Measurements from ENCODE around the gene IL1RAPL1. TPM values are rescaled to one million over a fixed set of nuclear protein-coding genes. Genes with fewer than 3 reads are reported as not detected.

The IL1RAPL1 gene
- total and polyA plus RNA-seq, 2 donors (not counting 1 experiment from before 2014, with no cell fraction given), result 0.25 to 2.8 TPM

DNA sequence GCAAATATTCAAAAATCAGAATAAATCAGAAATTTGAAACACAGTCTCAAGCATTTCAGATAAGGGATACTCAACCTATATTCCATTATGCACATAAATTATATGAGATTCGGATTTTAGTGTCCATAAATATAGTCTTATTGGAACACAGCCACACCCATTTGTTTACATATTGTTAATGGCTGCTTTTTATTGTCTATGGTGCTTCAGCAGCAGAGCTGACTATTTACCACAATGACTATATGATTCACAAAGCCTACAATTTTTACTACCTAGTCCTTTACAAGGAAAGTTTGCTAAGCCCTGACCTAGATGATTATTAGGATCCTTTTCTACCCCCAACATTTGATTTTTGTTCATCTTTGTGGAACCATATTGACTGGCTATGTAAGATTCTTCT lies 63.9 kb downstream of the IL1RAPL1 start:
- no peak for DNase-seq (ENCODE audit: low read depth in 2 of 2)
- Histone ChIP-seq H3K36me3 (ENCODE audit: control insufficient read depth, insufficient read depth, low read length) (no peaks in the 10 kb centered on the region), H3K4me1 (ENCODE audit: control insufficient read depth, extremely low read depth, insufficient read depth, low read length) (no peaks in the 10 kb centered on the region), H3K4me3 (replicated peaks in 1 of 4; ENCODE audit: control extremely low read depth in 1 of 4, insufficient read depth in 1 of 4, low read depth in 3 of 4, low read length in 4 of 4) (no peak overlapping the region), H3K9me3 (ENCODE audit: control insufficient read depth, insufficient read depth, low read depth, low read length) (no peaks in the 10 kb centered on the region), H3K27me3 (ENCODE audit: control insufficient read depth, insufficient read depth, low read length) (no peaks in the 10 kb centered on the region), H3K79me2 (ENCODE audit: control insufficient read depth, insufficient read depth, low read length) (no peaks in the 10 kb centered on the region), H2AFZ (ENCODE audit: low read length) (no peak overlapping the region), H3K4me2 (ENCODE audit: extremely low read depth, insufficient read depth, low read length) (no peak overlapping the region), H3K9ac (ENCODE audit: insufficient read depth, low read length) (no peak overlapping the region), H3K27ac (ENCODE audit: insufficient read depth, low read length) (no peak overlapping the region), H4K20me1 (ENCODE audit: control insufficient read depth, extremely low read depth, insufficient read depth, low read length) (no peaks in the 10 kb centered on the region)
- TF ChIP-seq CTCF (conservative IDR thresholded peaks at IDR 0.05 in 1 of 2, IDR thresholded peaks at IDR 0.05 in 1 of 2; ENCODE audit: low read depth in 1 of 2, low read length in 2 of 2), result no peak
- TF ChIP-seq EZH2 (IDR thresholded peaks at IDR 0.05; ENCODE audit: low read length, missing control alignments), result no peak

DNA sequence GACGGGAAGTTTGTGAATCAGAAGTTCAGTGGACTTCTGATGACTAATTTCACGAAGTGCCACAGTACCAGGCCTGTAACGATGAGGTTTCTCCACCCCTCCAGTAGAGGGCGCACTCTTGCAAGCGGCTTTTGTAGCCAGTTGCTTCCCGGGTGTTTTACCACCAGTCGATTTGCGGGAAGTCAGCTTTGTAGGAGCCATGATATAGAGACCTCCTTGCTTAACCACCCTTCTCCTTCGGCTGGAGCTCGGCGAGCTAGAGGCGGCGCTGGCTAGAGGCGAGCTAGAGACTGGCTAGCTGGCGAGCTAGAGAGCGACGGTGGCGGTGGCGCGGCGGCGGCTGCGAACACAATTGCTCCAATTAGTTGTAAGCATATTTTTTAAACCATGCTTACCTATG lies 72.0 kb downstream of the IL1RAPL1 start:
- no peaks in the 10 kb centered on the region for H3K4me1 ChIP-seq (ENCODE audit: control insufficient read depth, extremely low read depth, insufficient read depth, low read length)
- no peak overlapping the region for H2AFZ ChIP-seq (ENCODE audit: low read length)
- H3K27me3 ChIP-seq (ENCODE audit: control insufficient read depth, insufficient read depth, low read length), result no peaks in the 10 kb centered on the region
- TF ChIP-seq CTCF (conservative IDR thresholded peaks at IDR 0.05 in 1 of 2, IDR thresholded peaks at IDR 0.05 in 1 of 2; ENCODE audit: low read depth in 1 of 2, low read length in 2 of 2) (no peak), EZH2 (IDR thresholded peaks at IDR 0.05; ENCODE audit: low read length, missing control alignments) (no peak)
- no peak for DNase-seq (ENCODE audit: low read depth in 2 of 2)
- no peak overlapping the region for H3K4me2 ChIP-seq (ENCODE audit: extremely low read depth, insufficient read depth, low read length)
- no peaks in the 10 kb centered on the region for H4K20me1 ChIP-seq (ENCODE audit: control insufficient read depth, extremely low read depth, insufficient read depth, low read length)
- H3K4me3 ChIP-seq (replicated peaks in 1 of 4; ENCODE audit: control extremely low read depth in 1 of 4, insufficient read depth in 1 of 4, low read depth in 3 of 4, low read length in 4 of 4), result no peak overlapping the region
- no peak overlapping the region for H3K9ac ChIP-seq (ENCODE audit: insufficient read depth, low read length)
- H3K9me3 ChIP-seq (ENCODE audit: control insufficient read depth, insufficient read depth, low read depth, low read length), result no peaks in the 10 kb centered on the region
- no peak overlapping the region for H3K27ac ChIP-seq (ENCODE audit: insufficient read depth, low read length)
- H3K36me3 ChIP-seq (ENCODE audit: control insufficient read depth, insufficient read depth, low read length), result no peaks in the 10 kb centered on the region
- no peaks in the 10 kb centered on the region for H3K79me2 ChIP-seq (ENCODE audit: control insufficient read depth, insufficient read depth, low read length)

GRCh38 chrX:28665778-28666177 lies 78.5 kb downstream of the IL1RAPL1 start:
- Histone ChIP-seq H3K79me2 (ENCODE audit: control insufficient read depth, insufficient read depth, low read length) (no peaks in the 10 kb centered on the region), H3K9ac (ENCODE audit: insufficient read depth, low read length) (no peak overlapping the region), H3K4me2 (ENCODE audit: extremely low read depth, insufficient read depth, low read length) (no peak overlapping the region), H3K27ac (ENCODE audit: insufficient read depth, low read length) (no peak overlapping the region), H3K36me3 (ENCODE audit: control insufficient read depth, insufficient read depth, low read length) (no peaks in the 10 kb centered on the region), H3K4me3 (replicated peaks in 1 of 4; ENCODE audit: control extremely low read depth in 1 of 4, insufficient read depth in 1 of 4, low read depth in 3 of 4, low read length in 4 of 4) (no peak overlapping the region), H3K27me3 (ENCODE audit: control insufficient read depth, insufficient read depth, low read length) (no peaks in the 10 kb centered on the region), H2AFZ (ENCODE audit: low read length) (no peak overlapping the region), H3K9me3 (ENCODE audit: control insufficient read depth, insufficient read depth, low read depth, low read length) (no peaks in the 10 kb centered on the region), H4K20me1 (ENCODE audit: control insufficient read depth, extremely low read depth, insufficient read depth, low read length) (no peaks in the 10 kb centered on the region), H3K4me1 (ENCODE audit: control insufficient read depth, extremely low read depth, insufficient read depth, low read length) (no peaks in the 10 kb centered on the region)
- DNase-seq (ENCODE audit: low read depth in 2 of 2), result no peak
- TF ChIP-seq EZH2 (IDR thresholded peaks at IDR 0.05; ENCODE audit: low read length, missing control alignments) (no peak), CTCF (conservative IDR thresholded peaks at IDR 0.05 in 1 of 2, IDR thresholded peaks at IDR 0.05 in 1 of 2; ENCODE audit: low read depth in 1 of 2, low read length in 2 of 2) (no peak)

All from fibroblast of lung (primary cell).